ENCODE measurements around the gene DAPK2.
"Not testable (repeated sequence)": the region's sequence is repeated elsewhere in the genome, so short reads cannot be mapped to it uniquely, and the experiment has no call there.

DAPK2 gene

GRCh38 chr15:63970621-63971426, 75.5 kb downstream of the DAPK2 start:
- DNase-seq = no peak

- no peak for DNase-seq
These were observed 76.4 kb downstream of the DAPK2 start for GRCh38 chr15:63969652-63970421.

- no peak for DNase-seq
These were observed 77.6 kb downstream of the DAPK2 start for GRCh38 chr15:63968700-63969099.

- DNase-seq = no peak
These were observed 78.2 kb downstream of the DAPK2 start for GRCh38 chr15:63968122-63968524.

- no peak for DNase-seq
These were observed 78.7 kb downstream of the DAPK2 start for GRCh38 chr15:63967616-63968015.

GRCh38 chr15:63962947-63963721, 83.2 kb downstream of the DAPK2 start:
- DNase-seq = not testable (repeated sequence)

GRCh38 chr15:63953524-63953923, 92.8 kb downstream of the DAPK2 start:
- no peak for DNase-seq

GRCh38 chr15:63950911-63951481, 95.3 kb downstream of the DAPK2 start:
- no peak for DNase-seq

- DNase-seq = no peak
These were observed 97.3 kb downstream of the DAPK2 start for GRCh38 chr15:63948971-63949370.

- no peak for DNase-seq
These were observed 97.8 kb downstream of the DAPK2 start for GRCh38 chr15:63948436-63948835.

GRCh38 chr15:63947228-63947627, 99.1 kb downstream of the DAPK2 start:
- DNase-seq = no peak

- no peak for DNase-seq
These were observed 99.7 kb downstream of the DAPK2 start for GRCh38 chr15:63946524-63947065.

- no peak for DNase-seq
These were observed 100.4 kb downstream of the DAPK2 start for GRCh38 chr15:63945838-63946298.

- no peak for DNase-seq
These were observed 101.1 kb downstream of the DAPK2 start for GRCh38 chr15:63945007-63945788.

- no peak for DNase-seq
These were observed 101.7 kb downstream of the DAPK2 start for GRCh38 chr15:63944681-63944955.

GRCh38 chr15:63943829-63944680, 102.2 kb downstream of the DAPK2 start:
- no peak for DNase-seq

- no peak for DNase-seq
These were observed 103.6 kb downstream of the DAPK2 start for GRCh38 chr15:63942486-63943365.

- no peak for DNase-seq
These were observed 104.4 kb downstream of the DAPK2 start for GRCh38 chr15:63941698-63942465.

GRCh38 chr15:63940966-63941620, 105.2 kb downstream of the DAPK2 start:
- DNase-seq = no peak

Data from T1000 (cell line).